ENCODE measurements around the gene C14orf132. TPM values are rescaled to one million over a fixed set of nuclear protein-coding genes. Genes with fewer than 3 reads are reported as not detected.

The C14orf132 gene
- total RNA-seq, 1 donor from 2014 or later = 38.2 TPM

DNA sequence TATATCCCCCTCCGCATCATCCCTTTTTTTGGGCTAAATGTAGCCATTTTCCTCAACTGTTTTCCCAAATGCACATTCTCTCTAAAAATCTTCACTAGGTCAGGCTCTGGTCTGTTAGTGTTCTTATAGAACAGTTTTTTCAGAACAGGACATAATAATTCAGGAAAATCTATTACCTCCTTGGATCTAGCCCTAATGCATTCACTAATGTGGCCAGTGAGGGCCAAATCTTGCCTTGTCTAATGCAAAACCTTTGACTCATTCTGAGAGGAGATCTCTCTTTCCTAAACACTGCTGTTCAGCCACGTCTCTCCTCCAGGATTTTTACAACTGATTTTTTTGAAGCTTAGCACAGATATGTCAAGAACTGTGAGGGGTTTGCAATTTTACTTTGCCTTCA lies 15.5 kb downstream of the C14orf132 start:
- TF ChIP-seq, protein P1, sequence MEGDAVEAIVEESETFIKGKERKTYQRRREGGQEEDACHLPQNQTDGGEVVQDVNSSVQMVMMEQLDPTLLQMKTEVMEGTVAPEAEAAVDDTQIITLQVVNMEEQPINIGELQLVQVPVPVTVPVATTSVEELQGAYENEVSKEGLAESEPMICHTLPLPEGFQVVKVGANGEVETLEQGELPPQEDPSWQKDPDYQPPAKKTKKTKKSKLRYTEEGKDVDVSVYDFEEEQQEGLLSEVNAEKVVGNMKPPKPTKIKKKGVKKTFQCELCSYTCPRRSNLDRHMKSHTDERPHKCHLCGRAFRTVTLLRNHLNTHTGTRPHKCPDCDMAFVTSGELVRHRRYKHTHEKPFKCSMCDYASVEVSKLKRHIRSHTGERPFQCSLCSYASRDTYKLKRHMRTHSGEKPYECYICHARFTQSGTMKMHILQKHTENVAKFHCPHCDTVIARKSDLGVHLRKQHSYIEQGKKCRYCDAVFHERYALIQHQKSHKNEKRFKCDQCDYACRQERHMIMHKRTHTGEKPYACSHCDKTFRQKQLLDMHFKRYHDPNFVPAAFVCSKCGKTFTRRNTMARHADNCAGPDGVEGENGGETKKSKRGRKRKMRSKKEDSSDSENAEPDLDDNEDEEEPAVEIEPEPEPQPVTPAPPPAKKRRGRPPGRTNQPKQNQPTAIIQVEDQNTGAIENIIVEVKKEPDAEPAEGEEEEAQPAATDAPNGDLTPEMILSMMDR (conservative IDR thresholded peaks at IDR 0.05) = no peak
- H3K36me3 Mint-ChIP-seq (ENCODE audit: low read depth) = peaks cover 9% of the 10 kb centered on the region
- no peak overlapping the region for H3K4me3 Mint-ChIP-seq
- no peak overlapping the region for H3K27ac Mint-ChIP-seq (ENCODE audit: unreplicated experiment)
- H3K4me1 Mint-ChIP-seq = peaks cover 54% of the 10 kb centered on the region
- no peaks in the 10 kb centered on the region for H3K27me3 Mint-ChIP-seq (ENCODE audit: low read depth)
- H3K9me3 Mint-ChIP-seq = no peaks in the 10 kb centered on the region
- no peak for DNase-seq (ENCODE audit: low read depth, low spot score)

DNA sequence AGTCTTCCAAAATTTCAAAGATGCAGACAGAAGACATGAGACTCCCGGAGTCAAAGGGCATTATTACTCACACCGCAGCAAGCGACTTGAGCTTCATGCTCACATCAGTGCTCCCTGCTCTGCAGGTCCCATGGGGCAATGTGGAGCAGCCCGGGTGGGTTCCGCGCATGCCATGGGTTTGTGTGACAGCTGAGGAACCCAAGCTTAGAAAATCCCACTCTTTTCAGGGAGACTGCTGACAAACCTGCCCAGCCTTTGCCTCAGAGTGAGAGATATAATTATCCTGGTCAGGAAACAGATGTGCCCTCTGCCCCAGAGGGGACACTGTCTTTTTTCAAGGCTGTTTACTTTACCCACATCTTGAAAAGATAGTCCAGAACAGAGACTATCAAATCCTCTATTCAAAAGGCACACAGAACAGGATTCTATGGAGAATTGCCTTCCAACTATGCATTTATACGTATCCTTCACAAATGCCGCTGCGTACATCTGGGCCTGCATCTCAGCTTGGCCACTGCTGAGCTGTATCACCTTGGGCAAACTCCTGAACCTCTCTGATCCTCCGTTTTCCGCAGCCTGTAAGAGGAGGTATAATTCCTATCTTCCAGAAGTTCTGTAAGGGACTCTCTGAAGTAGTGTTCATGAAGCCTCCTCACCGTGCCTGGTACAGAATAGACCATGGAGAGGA lies 16.0 kb downstream of the C14orf132 start:
- Mint-ChIP-seq H3K36me3 (ENCODE audit: low read depth) (peaks cover 9% of the 10 kb centered on the region), H3K4me1 (peaks cover 54% of the 10 kb centered on the region), H3K27me3 (ENCODE audit: low read depth) (no peaks in the 10 kb centered on the region), H3K9me3 (no peaks in the 10 kb centered on the region), H3K27ac (ENCODE audit: unreplicated experiment) (peak overlapping the region; percentile 3), H3K4me3 (no peak overlapping the region)
- TF ChIP-seq, protein P1 (conservative IDR thresholded peaks at IDR 0.05) = no peak
- no peak for DNase-seq (ENCODE audit: low read depth, low spot score)

DNA sequence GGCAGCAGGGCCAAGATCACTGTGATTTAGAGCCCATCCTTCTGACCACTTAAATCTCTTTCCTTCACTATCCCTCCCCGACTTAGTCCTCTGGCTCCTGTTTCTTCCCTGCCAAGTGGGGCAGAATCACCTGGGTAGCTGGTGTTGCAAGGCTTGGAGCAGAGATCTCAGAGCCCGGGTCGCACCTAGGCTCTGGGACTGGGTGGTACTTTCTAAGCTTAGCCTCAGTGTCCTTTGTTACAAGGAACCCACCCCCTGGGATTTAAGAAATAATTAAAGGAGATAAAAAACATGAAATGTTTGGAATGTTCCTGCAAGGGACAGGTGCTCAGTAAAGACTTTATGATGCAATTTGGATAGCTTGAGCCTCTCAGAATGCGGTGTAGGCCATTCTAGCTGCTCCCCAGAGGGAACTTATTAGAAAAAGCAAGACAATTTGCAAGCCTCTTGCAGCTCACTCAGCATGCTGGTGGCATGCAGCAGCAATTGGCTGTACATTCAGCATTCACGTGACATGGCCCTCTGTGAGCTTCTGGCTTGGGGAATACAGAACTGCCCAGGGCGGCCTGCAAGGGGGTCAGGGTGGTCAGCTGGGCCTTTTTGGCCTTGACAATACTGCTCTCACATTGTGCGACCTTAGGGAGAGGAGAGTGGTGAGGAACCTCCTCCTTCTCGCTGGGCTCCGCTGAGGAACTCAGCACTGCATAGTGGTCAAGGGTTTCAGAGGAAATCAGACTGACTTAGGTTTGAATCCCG lies 16.8 kb downstream of the C14orf132 start:
- Mint-ChIP-seq H3K27me3 (ENCODE audit: low read depth) (no peaks in the 10 kb centered on the region), H3K36me3 (ENCODE audit: low read depth) (peaks cover 9% of the 10 kb centered on the region), H3K9me3 (no peaks in the 10 kb centered on the region), H3K4me1 (peaks cover 54% of the 10 kb centered on the region), H3K4me3 (no peak overlapping the region), H3K27ac (ENCODE audit: unreplicated experiment) (peak overlapping the region; percentile 53)
- TF ChIP-seq, protein P1 (conservative IDR thresholded peaks at IDR 0.05) = no peak
- no peak for DNase-seq (ENCODE audit: low read depth, low spot score)

DNA sequence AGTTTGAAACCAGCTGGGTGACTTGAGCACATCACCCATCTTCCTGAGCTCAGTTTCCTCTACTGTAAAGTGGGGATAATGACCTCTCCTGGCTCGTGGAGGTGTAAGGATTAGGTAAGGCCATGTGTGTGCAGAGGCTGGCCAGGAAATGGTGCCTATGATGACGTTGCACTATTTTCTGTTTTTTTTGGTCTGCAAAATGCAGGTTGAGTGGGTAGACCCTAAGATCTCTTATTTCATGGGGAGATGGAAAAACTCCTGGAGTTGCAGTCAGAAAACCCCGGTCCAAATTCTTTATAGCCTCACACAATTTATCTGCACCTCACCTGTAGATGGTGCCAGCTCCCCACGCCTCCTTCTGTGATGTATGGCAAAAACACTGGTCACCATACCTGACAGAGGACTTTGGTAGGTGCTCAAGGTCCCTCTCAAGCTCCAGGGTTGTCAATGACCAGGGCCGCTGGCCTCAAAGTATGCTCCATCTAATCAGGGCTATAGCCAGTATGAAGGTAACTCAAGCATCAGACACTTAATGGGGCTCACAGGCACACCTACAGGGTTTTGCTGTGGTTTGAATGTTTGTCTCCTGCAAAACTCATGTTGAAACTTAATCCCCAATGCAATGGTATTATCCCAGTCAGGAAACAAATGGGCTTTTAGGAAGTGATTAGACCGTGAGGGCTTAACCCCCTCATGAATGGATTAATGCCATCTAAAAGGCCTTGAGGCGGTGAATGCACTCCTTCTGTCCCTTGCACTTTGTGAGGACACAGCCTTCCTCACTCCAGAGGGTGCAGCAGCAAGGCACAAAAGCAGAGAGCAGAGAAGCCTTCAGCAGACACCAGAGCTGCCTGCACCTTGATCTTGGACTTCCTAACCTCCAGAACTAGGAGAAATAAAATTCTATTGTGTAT lies 17.6 kb downstream of the C14orf132 start:
- TF ChIP-seq, protein P1 (conservative IDR thresholded peaks at IDR 0.05) = no peak
- Mint-ChIP-seq H3K4me1 (peaks cover 51% of the 10 kb centered on the region), H3K36me3 (ENCODE audit: low read depth) (peaks cover 6% of the 10 kb centered on the region), H3K9me3 (no peaks in the 10 kb centered on the region), H3K27ac (ENCODE audit: unreplicated experiment) (peak overlapping the region; percentile 53), H3K4me3 (no peak overlapping the region), H3K27me3 (ENCODE audit: low read depth) (no peaks in the 10 kb centered on the region)
- DNase-seq (ENCODE audit: low read depth, low spot score) = no peak

DNA sequence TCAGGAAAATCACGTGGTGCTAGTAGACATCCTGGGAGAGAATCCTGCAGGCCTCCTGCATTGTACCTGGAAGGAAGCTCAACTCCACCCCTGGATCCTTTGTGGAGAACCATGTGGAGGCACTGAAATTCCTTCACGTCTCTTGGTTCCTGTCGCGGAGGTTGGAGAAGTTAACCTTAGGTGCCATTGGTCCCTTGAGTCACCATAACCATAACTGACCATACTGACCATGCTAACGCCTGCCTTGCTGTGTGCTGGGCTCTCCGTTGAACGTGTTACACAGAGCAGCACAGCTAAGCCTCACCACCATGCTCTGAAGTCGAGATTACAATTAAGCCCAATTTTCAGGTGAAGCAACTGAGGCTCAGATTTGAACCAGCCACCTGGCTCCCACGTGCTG lies 18.6 kb downstream of the C14orf132 start:
- no peak for DNase-seq (ENCODE audit: low read depth, low spot score)
- Mint-ChIP-seq H3K4me3 (no peak overlapping the region), H3K4me1 (peaks cover 49% of the 10 kb centered on the region), H3K36me3 (ENCODE audit: low read depth) (peaks cover 4% of the 10 kb centered on the region), H3K27me3 (ENCODE audit: low read depth) (no peaks in the 10 kb centered on the region), H3K9me3 (no peaks in the 10 kb centered on the region), H3K27ac (ENCODE audit: unreplicated experiment) (no peak overlapping the region)
- TF ChIP-seq, protein P1 (conservative IDR thresholded peaks at IDR 0.05) = no peak
